ENCODE measurements around the gene COL4A5.

DNA sequence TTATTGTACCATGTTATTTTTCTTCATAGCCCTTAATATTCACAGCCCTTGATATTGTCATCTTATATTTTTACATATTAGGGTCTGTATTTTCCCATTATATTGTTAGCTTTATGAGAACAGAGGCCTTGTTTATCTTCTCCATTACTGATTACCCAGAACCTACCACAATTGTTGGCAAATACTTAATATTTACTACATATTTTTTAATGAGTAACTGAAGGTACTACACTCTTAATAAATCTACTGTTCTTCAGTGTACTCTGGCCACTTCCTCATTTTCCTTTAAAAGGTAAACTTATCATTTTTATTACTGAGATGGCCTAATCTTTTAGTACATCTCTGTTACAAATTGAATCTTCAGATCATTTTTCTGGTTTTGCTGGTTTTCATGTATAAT, 133.5 kb downstream of the COL4A5 start:
- TF ChIP-seq, protein P1, sequence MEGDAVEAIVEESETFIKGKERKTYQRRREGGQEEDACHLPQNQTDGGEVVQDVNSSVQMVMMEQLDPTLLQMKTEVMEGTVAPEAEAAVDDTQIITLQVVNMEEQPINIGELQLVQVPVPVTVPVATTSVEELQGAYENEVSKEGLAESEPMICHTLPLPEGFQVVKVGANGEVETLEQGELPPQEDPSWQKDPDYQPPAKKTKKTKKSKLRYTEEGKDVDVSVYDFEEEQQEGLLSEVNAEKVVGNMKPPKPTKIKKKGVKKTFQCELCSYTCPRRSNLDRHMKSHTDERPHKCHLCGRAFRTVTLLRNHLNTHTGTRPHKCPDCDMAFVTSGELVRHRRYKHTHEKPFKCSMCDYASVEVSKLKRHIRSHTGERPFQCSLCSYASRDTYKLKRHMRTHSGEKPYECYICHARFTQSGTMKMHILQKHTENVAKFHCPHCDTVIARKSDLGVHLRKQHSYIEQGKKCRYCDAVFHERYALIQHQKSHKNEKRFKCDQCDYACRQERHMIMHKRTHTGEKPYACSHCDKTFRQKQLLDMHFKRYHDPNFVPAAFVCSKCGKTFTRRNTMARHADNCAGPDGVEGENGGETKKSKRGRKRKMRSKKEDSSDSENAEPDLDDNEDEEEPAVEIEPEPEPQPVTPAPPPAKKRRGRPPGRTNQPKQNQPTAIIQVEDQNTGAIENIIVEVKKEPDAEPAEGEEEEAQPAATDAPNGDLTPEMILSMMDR (IDR thresholded peaks at IDR 0.05; ENCODE audit: insufficient read depth, low read length): no peak
- TF ChIP-seq POLR2AphosphoS5 (IDR thresholded peaks at IDR 0.05; ENCODE audit: low read depth): no peak
